SK-N-SH (cell line): ENCODE results near the gene SMIM20.

Experiments
- EP300 ChIP-seq, 2 experiments: IDR thresholded peaks; 2 replicates each; pipeline versions ENCODE4 v1.4.0 to v1.6.1; 2012; ENCODE audit warnings: borderline replicate concordance in 1 of 2, low read depth in 1 of 2, low read length in 1 of 2
- EZH2phosphoT487 ChIP-seq: fragments of 200-600 bp; sonication (generic); IDR thresholded peaks from 2 replicates; pipeline ENCODE4 v1.6.1; 2017; ENCODE audit warnings: low read depth, mixed run types, mild to moderate bottlenecking, antibody characterized with exemption, moderate library complexity, borderline replicate concordance
- JUND ChIP-seq: IDR thresholded peaks from 2 replicates; pipeline ENCODE4 v1.4.0; 2012
- RCOR1 ChIP-seq: fragments of 150-350 bp; IDR thresholded peaks from 2 replicates; pipeline ENCODE4 v1.6.1; 2017; ENCODE audit warnings: antibody characterized with exemption, low read length
- TAF1 ChIP-seq: IDR thresholded peaks from 2 replicates; pipeline ENCODE4 v1.6.1; 2012; ENCODE audit warnings: low read depth, mild to moderate bottlenecking, low read length, moderate library complexity, borderline replicate concordance
- TF ChIP-seq, protein P1 (sequence below): fragments of 150-350 bp; IDR thresholded peaks from 2 replicates; pipeline ENCODE4 v1.6.1; 2017; ENCODE audit warnings: antibody characterized with exemption, low read length, low read depth, borderline replicate concordance
- TF ChIP-seq, protein P2 (sequence below): IDR thresholded peaks from 2 replicates; pipeline ENCODE4 v1.6.1; 2012; ENCODE audit warnings: mild to moderate bottlenecking, low read depth, low read length, moderate library complexity
- TF ChIP-seq, protein P3 (sequence below): fragments of 200-600 bp; sonication (generic); IDR thresholded peaks from 2 replicates; pipeline ENCODE4 v1.6.1; 2017; ENCODE audit warnings: antibody characterized with exemption, mild to moderate bottlenecking, moderate library complexity

GRCh38 chr4:25908491-25908901 lies 5.5 kb upstream of the SMIM20 start:
- TF ChIP-seq, protein P1, sequence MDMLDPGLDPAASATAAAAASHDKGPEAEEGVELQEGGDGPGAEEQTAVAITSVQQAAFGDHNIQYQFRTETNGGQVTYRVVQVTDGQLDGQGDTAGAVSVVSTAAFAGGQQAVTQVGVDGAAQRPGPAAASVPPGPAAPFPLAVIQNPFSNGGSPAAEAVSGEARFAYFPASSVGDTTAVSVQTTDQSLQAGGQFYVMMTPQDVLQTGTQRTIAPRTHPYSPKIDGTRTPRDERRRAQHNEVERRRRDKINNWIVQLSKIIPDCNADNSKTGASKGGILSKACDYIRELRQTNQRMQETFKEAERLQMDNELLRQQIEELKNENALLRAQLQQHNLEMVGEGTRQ = no peak
- TF ChIP-seq EZH2phosphoT487 (no peak), RCOR1 (no peak), TAF1 (no peak), JUND (peak; percentile 84), EP300 (IDR thresholded peaks at IDR 0.05; ENCODE audit: borderline replicate concordance in 1 of 2, low read depth in 1 of 2, low read length in 1 of 2) (peak in 1 of 2 experiments; percentile 47; a peak in 1 of 4 replicates)
- TF ChIP-seq, protein P2, sequence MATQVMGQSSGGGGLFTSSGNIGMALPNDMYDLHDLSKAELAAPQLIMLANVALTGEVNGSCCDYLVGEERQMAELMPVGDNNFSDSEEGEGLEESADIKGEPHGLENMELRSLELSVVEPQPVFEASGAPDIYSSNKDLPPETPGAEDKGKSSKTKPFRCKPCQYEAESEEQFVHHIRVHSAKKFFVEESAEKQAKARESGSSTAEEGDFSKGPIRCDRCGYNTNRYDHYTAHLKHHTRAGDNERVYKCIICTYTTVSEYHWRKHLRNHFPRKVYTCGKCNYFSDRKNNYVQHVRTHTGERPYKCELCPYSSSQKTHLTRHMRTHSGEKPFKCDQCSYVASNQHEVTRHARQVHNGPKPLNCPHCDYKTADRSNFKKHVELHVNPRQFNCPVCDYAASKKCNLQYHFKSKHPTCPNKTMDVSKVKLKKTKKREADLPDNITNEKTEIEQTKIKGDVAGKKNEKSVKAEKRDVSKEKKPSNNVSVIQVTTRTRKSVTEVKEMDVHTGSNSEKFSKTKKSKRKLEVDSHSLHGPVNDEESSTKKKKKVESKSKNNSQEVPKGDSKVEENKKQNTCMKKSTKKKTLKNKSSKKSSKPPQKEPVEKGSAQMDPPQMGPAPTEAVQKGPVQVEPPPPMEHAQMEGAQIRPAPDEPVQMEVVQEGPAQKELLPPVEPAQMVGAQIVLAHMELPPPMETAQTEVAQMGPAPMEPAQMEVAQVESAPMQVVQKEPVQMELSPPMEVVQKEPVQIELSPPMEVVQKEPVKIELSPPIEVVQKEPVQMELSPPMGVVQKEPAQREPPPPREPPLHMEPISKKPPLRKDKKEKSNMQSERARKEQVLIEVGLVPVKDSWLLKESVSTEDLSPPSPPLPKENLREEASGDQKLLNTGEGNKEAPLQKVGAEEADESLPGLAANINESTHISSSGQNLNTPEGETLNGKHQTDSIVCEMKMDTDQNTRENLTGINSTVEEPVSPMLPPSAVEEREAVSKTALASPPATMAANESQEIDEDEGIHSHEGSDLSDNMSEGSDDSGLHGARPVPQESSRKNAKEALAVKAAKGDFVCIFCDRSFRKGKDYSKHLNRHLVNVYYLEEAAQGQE = 0 out of 2 replicates have a peak, but pooled peaks have one; percentile 33
- TF ChIP-seq, protein P3, sequence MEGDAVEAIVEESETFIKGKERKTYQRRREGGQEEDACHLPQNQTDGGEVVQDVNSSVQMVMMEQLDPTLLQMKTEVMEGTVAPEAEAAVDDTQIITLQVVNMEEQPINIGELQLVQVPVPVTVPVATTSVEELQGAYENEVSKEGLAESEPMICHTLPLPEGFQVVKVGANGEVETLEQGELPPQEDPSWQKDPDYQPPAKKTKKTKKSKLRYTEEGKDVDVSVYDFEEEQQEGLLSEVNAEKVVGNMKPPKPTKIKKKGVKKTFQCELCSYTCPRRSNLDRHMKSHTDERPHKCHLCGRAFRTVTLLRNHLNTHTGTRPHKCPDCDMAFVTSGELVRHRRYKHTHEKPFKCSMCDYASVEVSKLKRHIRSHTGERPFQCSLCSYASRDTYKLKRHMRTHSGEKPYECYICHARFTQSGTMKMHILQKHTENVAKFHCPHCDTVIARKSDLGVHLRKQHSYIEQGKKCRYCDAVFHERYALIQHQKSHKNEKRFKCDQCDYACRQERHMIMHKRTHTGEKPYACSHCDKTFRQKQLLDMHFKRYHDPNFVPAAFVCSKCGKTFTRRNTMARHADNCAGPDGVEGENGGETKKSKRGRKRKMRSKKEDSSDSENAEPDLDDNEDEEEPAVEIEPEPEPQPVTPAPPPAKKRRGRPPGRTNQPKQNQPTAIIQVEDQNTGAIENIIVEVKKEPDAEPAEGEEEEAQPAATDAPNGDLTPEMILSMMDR = no peak
